ENCODE results near the gene PRKN.

GRCh38 chr6:161349886-161350285 is 1377.7 kb downstream of the PRKN start:
- TF ChIP-seq, protein P1, sequence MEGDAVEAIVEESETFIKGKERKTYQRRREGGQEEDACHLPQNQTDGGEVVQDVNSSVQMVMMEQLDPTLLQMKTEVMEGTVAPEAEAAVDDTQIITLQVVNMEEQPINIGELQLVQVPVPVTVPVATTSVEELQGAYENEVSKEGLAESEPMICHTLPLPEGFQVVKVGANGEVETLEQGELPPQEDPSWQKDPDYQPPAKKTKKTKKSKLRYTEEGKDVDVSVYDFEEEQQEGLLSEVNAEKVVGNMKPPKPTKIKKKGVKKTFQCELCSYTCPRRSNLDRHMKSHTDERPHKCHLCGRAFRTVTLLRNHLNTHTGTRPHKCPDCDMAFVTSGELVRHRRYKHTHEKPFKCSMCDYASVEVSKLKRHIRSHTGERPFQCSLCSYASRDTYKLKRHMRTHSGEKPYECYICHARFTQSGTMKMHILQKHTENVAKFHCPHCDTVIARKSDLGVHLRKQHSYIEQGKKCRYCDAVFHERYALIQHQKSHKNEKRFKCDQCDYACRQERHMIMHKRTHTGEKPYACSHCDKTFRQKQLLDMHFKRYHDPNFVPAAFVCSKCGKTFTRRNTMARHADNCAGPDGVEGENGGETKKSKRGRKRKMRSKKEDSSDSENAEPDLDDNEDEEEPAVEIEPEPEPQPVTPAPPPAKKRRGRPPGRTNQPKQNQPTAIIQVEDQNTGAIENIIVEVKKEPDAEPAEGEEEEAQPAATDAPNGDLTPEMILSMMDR (IDR thresholded peaks at IDR 0.05): no peak
- TF ChIP-seq POLR2A (IDR thresholded peaks at IDR 0.05): no peak
